Smooth muscle cell of the brain vasculature (primary cell): ENCODE results near the gene SLC27A3.
"Not testable (repeated sequence)": the region's sequence is repeated elsewhere in the genome, so short reads cannot be mapped to it uniquely, and the experiment has no call there.

Source experiments
- DNase-seq: peaks from one replicate; pipeline ENCODE4 v3.0.0-alpha.2; 2012; ENCODE audit warnings: low read depth, low spot score

Gene SLC27A3

GRCh38 chr1:153760440-153760839 is 14.8 kb upstream of the SLC27A3 start:
- DNase-seq = no peak

GRCh38 chr1:153763365-153764225 is 11.6 kb upstream of the SLC27A3 start:
- DNase-seq = no peak

- DNase-seq = no peak
Measured at GRCh38 chr1:153764310-153764709, 10.9 kb upstream of the SLC27A3 start.

GRCh38 chr1:153766663-153767062 is 8.5 kb upstream of the SLC27A3 start:
- DNase-seq = not testable (repeated sequence)

- no peak for DNase-seq
Measured at GRCh38 chr1:153767519-153767918, 7.7 kb upstream of the SLC27A3 start.

GRCh38 chr1:153768316-153769181 is 6.7 kb upstream of the SLC27A3 start:
- DNase-seq = no peak

GRCh38 chr1:153769221-153769620 is 6.0 kb upstream of the SLC27A3 start:
- DNase-seq = no peak

- no peak for DNase-seq
Measured at GRCh38 chr1:153770797-153771196, 4.4 kb upstream of the SLC27A3 start.

- DNase-seq = no peak
Measured at GRCh38 chr1:153771261-153771660, 3.9 kb upstream of the SLC27A3 start.

GRCh38 chr1:153771841-153772593 is 3.2 kb upstream of the SLC27A3 start:
- no peak for DNase-seq

GRCh38 chr1:153773096-153773921 is 1.9 kb upstream of the SLC27A3 start:
- DNase-seq = no peak

GRCh38 chr1:153774026-153774595 is 1.1 kb upstream of the SLC27A3 start:
- DNase-seq = no peak

- no peak for DNase-seq
Measured at GRCh38 chr1:153775458-153776327, 486 bp downstream of the SLC27A3 start.

GRCh38 chr1:153776352-153776751 is 1.1 kb downstream of the SLC27A3 start:
- no peak for DNase-seq

- DNase-seq = no peak
Measured at GRCh38 chr1:153776845-153777370, 1.7 kb downstream of the SLC27A3 start.

GRCh38 chr1:153777648-153778047 is 2.4 kb downstream of the SLC27A3 start:
- no peak for DNase-seq

GRCh38 chr1:153778051-153778823 is 3.0 kb downstream of the SLC27A3 start:
- no peak for DNase-seq

GRCh38 chr1:153778824-153779519 is 3.8 kb downstream of the SLC27A3 start:
- DNase-seq = no peak
